ENCODE measurements around the gene TUBA8.
"Not testable (repeated sequence)": the region's sequence is repeated elsewhere in the genome, so short reads cannot be mapped to it uniquely, and the experiment has no call there.

The TUBA8 gene

GRCh38 chr22:18110194-18110953, at the start of gene TUBA8:
Gene TUBA8, plus strand, starts transcription at chr22:18110809. Its CDS starts 57 bp downstream, at chr22:18110866.
- peak; percentile 14 to 16 for DNase-seq (ENCODE audit: low read depth in 2 of 2)

- no peak for DNase-seq (ENCODE audit: low read depth in 2 of 2)
Observed at GRCh38 chr22:18062421-18062820, 48.2 kb upstream of the TUBA8 start.

GRCh38 chr22:18063306-18063705, 47.3 kb upstream of the TUBA8 start:
- no peak for DNase-seq (ENCODE audit: low read depth in 2 of 2)

- not testable (repeated sequence) for DNase-seq (ENCODE audit: low read depth in 2 of 2)
Observed at GRCh38 chr22:18063715-18064114, 46.9 kb upstream of the TUBA8 start.

- no peak for DNase-seq (ENCODE audit: low read depth in 2 of 2)
Observed at GRCh38 chr22:18064636-18065035, 46.0 kb upstream of the TUBA8 start.

- no peak for DNase-seq (ENCODE audit: low read depth in 2 of 2)
Observed at GRCh38 chr22:18065256-18065655, 45.4 kb upstream of the TUBA8 start.

GRCh38 chr22:18066181-18066859, 44.3 kb upstream of the TUBA8 start:
- DNase-seq (ENCODE audit: low read depth in 2 of 2): no peak

- DNase-seq (ENCODE audit: low read depth in 2 of 2): no peak
Observed at GRCh38 chr22:18067121-18067520, 43.5 kb upstream of the TUBA8 start.

GRCh38 chr22:18067548-18068341, 42.9 kb upstream of the TUBA8 start:
- DNase-seq (ENCODE audit: low read depth in 2 of 2): no peak

GRCh38 chr22:18068381-18068988, 42.1 kb upstream of the TUBA8 start:
- no peak for DNase-seq (ENCODE audit: low read depth in 2 of 2)

- no peak for DNase-seq (ENCODE audit: low read depth in 2 of 2)
Observed at GRCh38 chr22:18069041-18069440, 41.6 kb upstream of the TUBA8 start.

- no peak for DNase-seq (ENCODE audit: low read depth in 2 of 2)
Observed at GRCh38 chr22:18070041-18070440, 40.6 kb upstream of the TUBA8 start.

- no peak for DNase-seq (ENCODE audit: low read depth in 2 of 2)
Observed at GRCh38 chr22:18070556-18071306, 39.9 kb upstream of the TUBA8 start.

GRCh38 chr22:18071307-18071967, 39.2 kb upstream of the TUBA8 start:
- not testable (repeated sequence) for DNase-seq (ENCODE audit: low read depth in 2 of 2)

GRCh38 chr22:18071968-18072310, 38.7 kb upstream of the TUBA8 start:
- no peak for DNase-seq (ENCODE audit: low read depth in 2 of 2)

GRCh38 chr22:18073467-18073866, 37.1 kb upstream of the TUBA8 start:
- DNase-seq (ENCODE audit: low read depth in 2 of 2): no peak

GRCh38 chr22:18073927-18074326, 36.7 kb upstream of the TUBA8 start:
- DNase-seq (ENCODE audit: low read depth in 2 of 2): not testable (repeated sequence)

GRCh38 chr22:18075101-18075719, 35.4 kb upstream of the TUBA8 start:
- DNase-seq (ENCODE audit: low read depth in 2 of 2): no peak

GRCh38 chr22:18075720-18076497, 34.7 kb upstream of the TUBA8 start:
- DNase-seq (ENCODE audit: low read depth in 2 of 2): no peak
